ENCODE results near the gene LZTR1. TPM values are rescaled to one million over a fixed set of nuclear protein-coding genes. Genes with fewer than 3 reads are reported as not detected.

Gene LZTR1
- total and polyA plus RNA-seq, 7 donors: 10.2 to 50.4 (median 31.4) TPM

DNA sequence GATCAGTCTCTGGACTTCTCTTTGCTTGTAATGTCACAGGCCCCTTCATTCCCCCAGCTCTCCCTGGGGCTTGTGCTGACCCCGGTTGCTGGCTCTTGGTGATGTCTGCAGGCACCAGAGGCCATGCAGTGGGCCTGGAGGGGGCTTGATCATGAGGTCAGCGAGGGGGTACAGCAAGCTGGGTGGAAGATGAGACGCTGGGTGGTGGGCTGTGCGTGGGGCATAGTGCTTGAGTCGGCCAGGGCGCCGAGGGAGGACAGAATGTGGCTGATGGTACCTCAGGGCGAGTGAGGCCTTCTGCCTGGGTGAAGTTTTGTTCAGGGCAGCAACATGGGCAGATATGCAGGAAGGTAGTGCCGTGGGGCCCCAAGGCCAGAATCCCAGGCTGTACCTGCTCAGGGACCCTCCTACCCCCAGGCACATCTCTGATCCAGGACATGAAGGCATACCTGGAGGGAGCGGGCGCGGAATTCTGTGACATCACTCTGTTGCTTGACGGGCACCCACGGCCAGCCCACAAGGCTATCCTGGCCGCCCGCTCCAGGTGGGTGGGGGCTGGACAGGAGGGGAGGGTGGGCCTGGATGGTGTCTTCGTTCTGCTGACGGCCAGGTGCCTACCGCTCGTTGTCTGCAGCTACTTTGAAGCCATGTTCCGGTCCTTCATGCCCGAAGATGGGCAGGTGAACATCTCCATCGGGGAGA, 13.4 kb downstream of the LZTR1 start:
- TF ChIP-seq, protein P1, sequence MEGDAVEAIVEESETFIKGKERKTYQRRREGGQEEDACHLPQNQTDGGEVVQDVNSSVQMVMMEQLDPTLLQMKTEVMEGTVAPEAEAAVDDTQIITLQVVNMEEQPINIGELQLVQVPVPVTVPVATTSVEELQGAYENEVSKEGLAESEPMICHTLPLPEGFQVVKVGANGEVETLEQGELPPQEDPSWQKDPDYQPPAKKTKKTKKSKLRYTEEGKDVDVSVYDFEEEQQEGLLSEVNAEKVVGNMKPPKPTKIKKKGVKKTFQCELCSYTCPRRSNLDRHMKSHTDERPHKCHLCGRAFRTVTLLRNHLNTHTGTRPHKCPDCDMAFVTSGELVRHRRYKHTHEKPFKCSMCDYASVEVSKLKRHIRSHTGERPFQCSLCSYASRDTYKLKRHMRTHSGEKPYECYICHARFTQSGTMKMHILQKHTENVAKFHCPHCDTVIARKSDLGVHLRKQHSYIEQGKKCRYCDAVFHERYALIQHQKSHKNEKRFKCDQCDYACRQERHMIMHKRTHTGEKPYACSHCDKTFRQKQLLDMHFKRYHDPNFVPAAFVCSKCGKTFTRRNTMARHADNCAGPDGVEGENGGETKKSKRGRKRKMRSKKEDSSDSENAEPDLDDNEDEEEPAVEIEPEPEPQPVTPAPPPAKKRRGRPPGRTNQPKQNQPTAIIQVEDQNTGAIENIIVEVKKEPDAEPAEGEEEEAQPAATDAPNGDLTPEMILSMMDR (IDR thresholded peaks at IDR 0.05): no peak
- TF ChIP-seq POLR2A (IDR thresholded peaks at IDR 0.05) (no peak), POLR2AphosphoS5 (IDR thresholded peaks at IDR 0.05) (no peak), EP300 (IDR thresholded peaks at IDR 0.05) (no peak)
- Histone ChIP-seq H3K27me3 (no peaks in the 10 kb centered on the region), H3K4me3 (no peak overlapping the region), H3K4me1 (peaks cover 0 to 14% (median 12%) of the 10 kb centered on the region in 4 donors), H3K9me3 (no peaks in the 10 kb centered on the region), H3K36me3 (peaks cover 29 to 97% (median 40%) of the 10 kb centered on the region in 4 donors), H3K27ac (no peak overlapping the region)
- intact Hi-C loops (cut with DNase I): no loop called here
- WGBS, 2 donors: 93 to 94% methylated on average over 23 of the region's 23 CpGs
- DNase-seq: peak; percentile 64

DNA sequence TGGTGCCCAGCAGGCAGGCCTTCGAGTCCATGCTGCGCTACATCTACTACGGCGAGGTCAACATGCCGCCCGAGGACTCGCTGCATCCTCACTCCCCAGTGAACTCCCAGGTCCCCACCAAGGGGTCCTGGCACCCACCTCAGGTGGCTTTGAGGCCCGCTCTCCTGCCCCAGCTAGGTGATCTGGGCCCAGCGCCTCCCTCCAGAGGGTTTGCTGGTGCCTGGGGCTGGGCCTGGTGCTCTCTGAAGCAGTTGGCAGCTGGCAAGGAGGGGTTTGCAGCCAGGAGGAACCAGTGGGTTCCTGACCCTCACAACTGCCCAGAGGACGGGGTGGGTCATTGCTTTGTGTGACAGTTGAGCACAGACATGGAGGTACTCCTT, 13.9 kb downstream of the LZTR1 start:
- H3K27ac ChIP-seq: no peak overlapping the region
- intact Hi-C loops (cut with DNase I): no loop called here
- H3K36me3 ChIP-seq: peaks cover 30 to 91% (median 40%) of the 10 kb centered on the region in 4 donors
- no peak for TF ChIP-seq EP300 (IDR thresholded peaks at IDR 0.05)
- no peak for TF ChIP-seq POLR2A (IDR thresholded peaks at IDR 0.05)
- no peak for TF ChIP-seq POLR2AphosphoS5 (IDR thresholded peaks at IDR 0.05)
- TF ChIP-seq, protein P1 (IDR thresholded peaks at IDR 0.05): no peak
- DNase-seq: no peak
- H3K4me3 ChIP-seq: no peak overlapping the region
- H3K27me3 ChIP-seq: no peaks in the 10 kb centered on the region
- no peaks in the 10 kb centered on the region for H3K9me3 ChIP-seq
- WGBS, 2 donors: 95% methylated on average over 10 of the region's 10 CpGs
- peaks cover 0 to 19% (median 17%) of the 10 kb centered on the region in 4 donors for H3K4me1 ChIP-seq

DNA sequence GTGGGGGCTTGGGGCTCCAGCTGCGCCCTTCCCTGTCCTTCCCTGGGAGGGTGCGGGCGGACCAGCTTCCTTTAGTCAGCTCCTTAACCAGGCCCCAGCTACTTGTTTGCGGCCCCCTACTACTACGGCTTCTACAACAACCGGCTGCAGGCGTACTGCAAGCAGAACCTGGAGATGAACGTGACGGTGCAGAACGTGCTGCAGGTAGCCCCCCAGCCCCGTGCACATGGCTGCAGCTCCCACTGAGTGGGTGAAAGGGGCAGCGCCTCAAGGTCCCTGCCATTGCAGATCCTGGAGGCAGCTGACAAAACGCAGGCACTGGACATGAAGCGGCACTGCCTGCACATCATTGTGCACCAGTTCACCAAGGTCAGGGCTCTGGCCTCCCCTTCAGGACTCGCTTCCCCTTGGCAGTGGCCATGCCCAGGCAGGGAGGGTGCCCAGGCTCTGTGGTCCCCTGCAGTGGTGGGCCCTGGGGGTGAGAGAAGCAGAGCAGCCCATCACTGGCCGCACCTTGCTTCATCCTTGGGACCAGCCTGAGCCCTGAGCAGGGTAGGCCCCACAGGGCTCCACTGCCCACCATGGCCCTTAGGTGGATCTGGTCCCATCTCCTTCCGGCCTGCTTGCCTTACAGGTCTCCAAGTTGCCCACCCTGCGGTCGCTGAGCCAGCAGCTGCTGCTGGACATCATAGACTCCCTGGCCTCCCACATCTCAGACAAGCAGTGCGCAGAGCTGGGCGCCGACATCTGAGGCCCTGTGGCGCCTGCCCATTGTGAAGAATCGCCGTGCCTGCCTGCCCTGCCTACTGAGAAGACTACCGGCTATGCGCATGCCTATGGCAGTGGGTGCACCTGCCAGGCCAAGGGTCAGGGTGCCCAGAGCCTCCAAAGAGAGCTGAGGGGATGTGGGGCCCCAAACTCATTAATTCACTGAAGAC, 14.8 kb downstream of the LZTR1 start:
- intact Hi-C loops (cut with DNase I): no loop called here
- H3K4me1 ChIP-seq: peaks cover 0 to 24% (median 20%) of the 10 kb centered on the region in 4 donors
- no peak overlapping the region for H3K27ac ChIP-seq
- TF ChIP-seq POLR2AphosphoS5 (IDR thresholded peaks at IDR 0.05): no peak
- 91 to 93% methylated on average over 27 of the region's 27 CpGs for WGBS, 2 donors
- no peaks in the 10 kb centered on the region for H3K27me3 ChIP-seq
- peaks cover 24 to 83% (median 35%) of the 10 kb centered on the region in 4 donors for H3K36me3 ChIP-seq
- no peak for DNase-seq
- H3K9me3 ChIP-seq: no peaks in the 10 kb centered on the region
- H3K4me3 ChIP-seq: no peak overlapping the region

DNA sequence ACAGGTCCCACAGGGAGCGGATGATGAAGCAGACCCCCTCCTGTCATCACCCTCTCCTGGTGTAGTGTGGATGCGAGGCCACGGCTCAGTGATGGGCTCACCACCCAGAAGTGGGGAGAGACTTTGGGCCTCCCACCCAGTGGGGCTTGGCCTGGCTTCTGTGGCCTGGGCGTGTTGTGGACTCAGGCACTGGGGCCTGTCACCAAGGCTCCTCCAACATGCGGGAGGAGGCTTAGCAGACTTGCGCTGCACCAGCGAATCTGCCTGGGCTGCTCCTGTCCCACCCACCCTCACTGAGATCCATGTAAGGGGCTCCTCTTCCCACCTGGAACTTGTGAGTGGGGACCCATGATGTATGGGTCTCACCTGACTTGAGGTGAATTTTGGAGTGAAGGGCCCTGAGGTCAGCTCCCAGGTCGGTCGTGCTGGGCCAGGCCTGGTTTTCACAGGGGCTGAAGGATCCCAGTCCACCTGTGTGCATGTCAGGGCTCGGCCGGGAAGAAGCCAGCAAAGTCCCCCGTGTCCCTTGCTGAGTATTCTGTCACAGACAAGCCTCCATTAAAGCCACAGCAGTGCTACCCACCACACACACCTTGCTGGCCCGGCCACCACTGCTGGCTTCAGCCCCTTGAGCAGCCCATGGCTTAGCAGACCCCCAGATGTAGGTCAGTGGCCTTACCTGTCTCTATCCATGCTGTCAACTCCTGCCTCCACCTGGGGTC, 15.6 kb downstream of the LZTR1 start:
- no peak for DNase-seq
- intact Hi-C loops (cut with DNase I): no loop called here
- Histone ChIP-seq H3K9me3 (no peaks in the 10 kb centered on the region), H3K4me1 (peaks cover 0 to 24% (median 21%) of the 10 kb centered on the region in 4 donors), H3K27ac (no peak overlapping the region), H3K27me3 (no peaks in the 10 kb centered on the region), H3K36me3 (peaks cover 15 to 74% (median 27%) of the 10 kb centered on the region in 4 donors), H3K4me3 (no peak overlapping the region)
- 85 to 87% methylated on average over 13 of the region's 13 CpGs for WGBS, 2 donors
- TF ChIP-seq, protein P1 (IDR thresholded peaks at IDR 0.05): no peak

Measured in sigmoid colon (tissue), 7 donors.